ENCODE results near the gene PRRX2.
A peak's percentile ranks its signal among the peaks of the same experiment; 100 is the strongest.
"Not testable (repeated sequence)": the region's sequence is repeated elsewhere in the genome, so short reads cannot be mapped to it uniquely, and the experiment has no call there.

PRRX2 gene

GRCh38 chr9:129665389-129665775 is at the start of gene PRRX2:
PRRX2 (plus strand) TSS chr9:129665647; CDS start chr9:129665868, 221 bp downstream.
- no peak for DNase-seq (ENCODE audit: low read depth)

- no peak for DNase-seq (ENCODE audit: low read depth)
These were observed 48.3 kb upstream of the PRRX2 start for GRCh38 chr9:129617167-129617566.

- no peak for DNase-seq (ENCODE audit: low read depth)
These were observed 45.4 kb upstream of the PRRX2 start for GRCh38 chr9:129619787-129620668.

- DNase-seq (ENCODE audit: low read depth): no peak
These were observed 44.7 kb upstream of the PRRX2 start, which contains the start of gene C9orf50 for GRCh38 chr9:129620669-129621295. C9orf50 (minus strand) TSS chr9:129621101; CDS start chr9:129620574, 527 bp downstream.

GRCh38 chr9:129623331-129623730 is 42.1 kb upstream of the PRRX2 start:
- DNase-seq (ENCODE audit: low read depth): no peak

- DNase-seq (ENCODE audit: low read depth): peak; percentile 56
These were observed 41.2 kb upstream of the PRRX2 start for GRCh38 chr9:129624168-129624759.

- DNase-seq (ENCODE audit: low read depth): no peak
These were observed 40.5 kb upstream of the PRRX2 start for GRCh38 chr9:129624947-129625346.

- DNase-seq (ENCODE audit: low read depth): peak; percentile 82
These were observed 39.3 kb upstream of the PRRX2 start, which contains the start of gene NTMT1 for GRCh38 chr9:129626079-129626624. NTMT1 (plus strand) TSS chr9:129626163; CDS start chr9:129632704, 6,541 bp downstream.

GRCh38 chr9:129626625-129627284 is 38.7 kb upstream of the PRRX2 start:
- no peak for DNase-seq (ENCODE audit: low read depth)

- no peak for DNase-seq (ENCODE audit: low read depth)
These were observed 37.6 kb upstream of the PRRX2 start for GRCh38 chr9:129627556-129628440.

GRCh38 chr9:129628709-129629108 is 36.7 kb upstream of the PRRX2 start:
- no peak for DNase-seq (ENCODE audit: low read depth)

- no peak for DNase-seq (ENCODE audit: low read depth)
These were observed 36.1 kb upstream of the PRRX2 start for GRCh38 chr9:129629251-129629820.

- DNase-seq (ENCODE audit: low read depth): no peak
These were observed 34.3 kb upstream of the PRRX2 start for GRCh38 chr9:129630967-129631673.

- no peak for DNase-seq (ENCODE audit: low read depth)
These were observed 33.7 kb upstream of the PRRX2 start for GRCh38 chr9:129631674-129632129.

- DNase-seq (ENCODE audit: low read depth): no peak
These were observed 33.0 kb upstream of the PRRX2 start for GRCh38 chr9:129632460-129632859.

GRCh38 chr9:129633207-129633606 is 32.2 kb upstream of the PRRX2 start:
- DNase-seq (ENCODE audit: low read depth): no peak

GRCh38 chr9:129633848-129634247 is 31.6 kb upstream of the PRRX2 start:
- no peak for DNase-seq (ENCODE audit: low read depth)

- DNase-seq (ENCODE audit: low read depth): no peak
These were observed 30.1 kb upstream of the PRRX2 start for GRCh38 chr9:129635099-129636065.

- not testable (repeated sequence) for DNase-seq (ENCODE audit: low read depth)
These were observed 29.1 kb upstream of the PRRX2 start for GRCh38 chr9:129636343-129636742.

Data from stimulated activated CD8-positive, alpha-beta memory T cell treated with anti-CD3 and anti-CD28 coated beads, Interleukin-7, amount 100 ng/mL, for 24 hours (primary cell).